Hematopoietic multipotent progenitor cell treated with erythropoietin and hydrocortisone succinate and interleukin-3 and kit ligand, for 4 days (in vitro differentiated cells): Measurements from ENCODE around the gene BLCAP.
"Not testable (repeated sequence)": the region's sequence is repeated elsewhere in the genome, so short reads cannot be mapped to it uniquely, and the experiment has no call there.

Experiments
- DNase-seq: peaks from one replicate; pipeline ENCODE4 v3.0.0-alpha.2; 2015

BLCAP gene

DNA sequence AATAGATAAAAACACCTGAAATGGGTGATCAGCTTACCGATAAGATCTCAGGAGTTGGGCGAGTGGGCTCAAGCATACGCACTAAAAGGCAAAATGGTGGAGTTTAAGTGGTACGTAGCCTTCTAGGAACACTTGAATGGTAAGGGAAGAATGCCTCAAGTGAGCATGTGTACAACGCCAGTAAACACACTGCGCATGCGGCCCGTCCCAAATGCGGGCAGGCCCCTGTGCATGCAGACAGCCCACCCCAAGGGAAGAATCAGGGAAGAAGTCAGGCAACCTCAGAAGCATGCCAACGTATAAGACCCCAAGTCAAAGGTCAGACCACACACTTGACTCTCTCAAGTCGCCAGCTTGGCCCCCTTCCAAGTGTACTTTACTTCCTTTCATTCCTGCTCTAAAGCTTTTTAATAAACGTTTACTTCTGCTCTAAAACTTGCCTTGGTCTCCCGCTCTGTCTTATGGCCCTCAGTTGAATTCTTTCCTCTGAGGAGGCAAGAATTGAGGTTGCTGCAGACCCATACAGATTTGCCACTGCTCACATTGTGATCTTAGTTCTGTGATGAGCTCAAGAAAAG is 27.1 kb upstream of the BLCAP start:
- DNase-seq, result not testable (repeated sequence)

GRCh38 chr20:37552415-37552814 is 24.7 kb upstream of the BLCAP start:
- no peak for DNase-seq

GRCh38 chr20:37551660-37552059 is 24.0 kb upstream of the BLCAP start:
- not testable (repeated sequence) for DNase-seq

GRCh38 chr20:37550101-37550920 is 22.6 kb upstream of the BLCAP start:
- not testable (repeated sequence) for DNase-seq

- DNase-seq, result no peak
Observed at GRCh38 chr20:37547912-37548311, 20.2 kb upstream of the BLCAP start.

- DNase-seq, result no peak
Observed at GRCh38 chr20:37545516-37545915, 17.8 kb upstream of the BLCAP start.

DNA sequence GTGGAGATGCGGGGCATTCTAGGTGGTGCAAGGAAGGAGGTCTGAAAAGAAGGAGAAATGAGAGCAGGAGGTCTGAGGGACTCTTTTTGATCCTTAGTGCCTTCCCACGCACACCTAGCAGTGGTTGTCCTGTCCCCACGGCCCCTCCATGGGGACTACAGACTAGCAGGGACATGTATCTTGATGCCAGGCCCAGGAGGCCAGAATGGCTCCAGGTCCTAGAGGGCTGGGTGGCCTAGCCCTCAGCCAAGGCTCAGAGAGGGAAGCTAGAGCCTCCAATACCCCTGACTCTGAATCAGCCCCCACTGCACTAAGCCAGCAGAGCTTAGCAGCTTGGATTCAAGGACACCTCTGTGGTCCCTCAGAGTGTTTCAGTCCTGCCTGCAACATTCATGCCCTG is 16.7 kb upstream of the BLCAP start:
- DNase-seq, result no peak

- peak; percentile 39 for DNase-seq
Observed at GRCh38 chr20:37543828-37544227, 16.2 kb upstream of the BLCAP start.

GRCh38 chr20:37542281-37542680 is 14.6 kb upstream of the BLCAP start:
- no peak for DNase-seq

DNA sequence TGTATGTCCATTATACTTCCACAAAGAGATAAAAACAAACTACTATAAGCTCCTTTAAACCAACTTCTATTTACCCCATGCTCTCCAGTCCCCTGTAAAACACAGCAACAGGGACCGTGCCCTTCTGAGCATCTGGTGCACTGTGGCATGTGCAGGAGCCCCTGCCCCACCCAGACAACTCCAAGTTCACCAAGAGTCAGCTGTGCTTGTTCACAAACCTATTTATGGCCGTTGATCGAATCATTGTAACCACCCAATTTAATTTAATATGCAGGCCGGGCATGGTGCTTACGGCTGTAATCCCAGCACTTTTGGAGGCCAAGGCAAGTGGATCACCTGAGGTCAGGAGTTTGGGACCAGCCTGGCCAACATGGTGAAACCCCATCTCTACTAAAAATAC is 13.7 kb upstream of the BLCAP start:
- no peak for DNase-seq

GRCh38 chr20:37540838-37541237 is 13.2 kb upstream of the BLCAP start:
- DNase-seq, result not testable (repeated sequence)

- DNase-seq, result no peak
Observed at GRCh38 chr20:37540001-37540400, 12.3 kb upstream of the BLCAP start.

DNA sequence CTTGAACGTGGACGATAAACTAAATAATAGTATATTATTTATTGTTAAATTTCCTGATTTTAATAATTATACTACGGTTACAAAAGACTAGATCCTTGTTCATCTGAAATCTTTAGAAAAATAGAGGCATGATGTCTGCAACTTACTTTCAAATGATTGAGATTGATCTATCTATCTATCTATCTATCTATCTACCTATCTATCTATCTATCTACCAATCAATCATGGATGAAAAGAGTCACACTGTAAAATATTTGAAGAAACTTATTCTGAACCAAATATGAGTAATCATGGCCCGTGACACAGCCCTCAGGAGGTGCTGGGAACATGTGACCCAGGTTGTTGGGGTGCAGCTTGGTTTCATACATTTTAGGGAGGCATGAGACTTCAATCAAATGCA is 11.7 kb upstream of the BLCAP start:
- no peak for DNase-seq

- DNase-seq, result peak; percentile 50
Observed at GRCh38 chr20:37538003-37538402, 10.3 kb upstream of the BLCAP start.

DNA sequence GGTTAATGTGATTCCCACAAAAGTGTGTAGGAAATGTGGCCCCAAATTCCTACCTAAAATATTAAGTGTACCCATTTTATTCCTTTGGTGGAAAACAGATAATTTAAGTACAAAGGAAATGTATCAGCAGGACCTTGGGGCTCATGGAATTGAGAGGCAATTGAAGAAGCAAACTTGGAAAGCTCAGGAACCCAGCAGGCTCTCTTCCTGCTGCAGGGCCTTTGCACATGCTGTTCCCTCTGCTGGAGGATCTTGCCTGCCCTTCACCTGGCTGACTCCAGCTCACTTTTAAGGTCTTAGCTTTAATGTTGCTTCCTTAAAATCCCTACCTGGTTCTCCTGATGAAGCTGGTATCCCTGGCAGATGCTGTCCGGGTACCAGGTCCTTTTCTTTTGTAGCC is 9.8 kb upstream of the BLCAP start:
- no peak for DNase-seq

- DNase-seq, result no peak
Observed at GRCh38 chr20:37535443-37536132, 7.9 kb upstream of the BLCAP start.

DNA sequence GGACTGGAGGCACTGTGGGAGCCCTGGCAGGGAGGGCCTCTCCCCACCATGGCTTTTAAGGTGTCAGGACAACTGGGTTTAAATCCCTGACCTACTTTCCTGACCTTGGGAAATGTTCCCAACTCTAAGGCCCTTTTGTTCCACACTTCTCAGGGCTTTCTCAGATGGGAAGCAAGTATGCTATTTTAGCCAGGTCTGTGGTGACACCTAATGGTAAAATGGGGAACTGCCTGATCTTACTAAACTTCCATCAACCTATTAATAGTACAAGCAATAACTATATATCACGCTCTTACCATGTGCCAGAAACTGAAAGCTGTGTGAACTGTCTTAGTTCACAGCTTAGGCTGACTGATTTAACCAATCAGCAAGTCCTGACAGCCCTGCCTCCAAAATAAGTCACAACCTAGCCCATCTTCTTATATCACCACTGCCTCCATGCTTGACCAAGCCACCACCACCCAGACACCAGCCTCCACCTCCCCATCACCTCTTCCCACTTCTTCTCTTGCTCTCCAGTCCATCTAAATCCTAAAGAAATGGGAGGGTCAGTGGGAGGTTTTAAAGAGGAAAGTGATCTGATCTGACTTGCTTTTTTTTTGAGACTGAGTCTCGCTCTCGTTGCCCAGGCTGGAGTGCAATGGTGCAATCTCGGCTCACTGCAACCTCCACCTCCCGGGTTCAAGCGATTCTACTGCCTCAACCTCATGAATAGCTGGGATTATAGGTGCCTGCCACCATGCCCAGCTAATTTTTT is 6.9 kb upstream of the BLCAP start:
- DNase-seq, result peak; percentile 84

GRCh38 chr20:37533154-37533715 is 5.6 kb upstream of the BLCAP start:
- no peak for DNase-seq

GRCh38 chr20:37531856-37532255 is 4.2 kb upstream of the BLCAP start:
- no peak for DNase-seq

DNA sequence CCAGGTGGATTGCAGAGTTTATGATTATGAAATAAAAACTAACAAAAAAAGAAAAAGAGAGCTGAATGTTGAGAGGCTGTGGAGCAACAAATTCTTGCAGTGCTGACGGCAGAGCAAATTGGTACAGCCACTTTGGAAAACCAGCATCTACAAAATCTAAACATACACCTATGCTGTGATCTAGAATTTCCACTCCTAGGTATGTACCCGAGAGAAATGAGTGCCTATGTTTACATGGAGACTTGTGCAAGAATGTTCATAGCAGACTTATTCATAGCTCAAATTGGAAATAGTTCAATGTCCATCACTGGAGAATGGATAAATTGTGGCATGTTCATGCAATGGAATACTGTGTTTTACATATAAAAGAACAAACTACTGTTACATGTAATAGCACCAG is 3.0 kb upstream of the BLCAP start:
- no peak for DNase-seq

DNA sequence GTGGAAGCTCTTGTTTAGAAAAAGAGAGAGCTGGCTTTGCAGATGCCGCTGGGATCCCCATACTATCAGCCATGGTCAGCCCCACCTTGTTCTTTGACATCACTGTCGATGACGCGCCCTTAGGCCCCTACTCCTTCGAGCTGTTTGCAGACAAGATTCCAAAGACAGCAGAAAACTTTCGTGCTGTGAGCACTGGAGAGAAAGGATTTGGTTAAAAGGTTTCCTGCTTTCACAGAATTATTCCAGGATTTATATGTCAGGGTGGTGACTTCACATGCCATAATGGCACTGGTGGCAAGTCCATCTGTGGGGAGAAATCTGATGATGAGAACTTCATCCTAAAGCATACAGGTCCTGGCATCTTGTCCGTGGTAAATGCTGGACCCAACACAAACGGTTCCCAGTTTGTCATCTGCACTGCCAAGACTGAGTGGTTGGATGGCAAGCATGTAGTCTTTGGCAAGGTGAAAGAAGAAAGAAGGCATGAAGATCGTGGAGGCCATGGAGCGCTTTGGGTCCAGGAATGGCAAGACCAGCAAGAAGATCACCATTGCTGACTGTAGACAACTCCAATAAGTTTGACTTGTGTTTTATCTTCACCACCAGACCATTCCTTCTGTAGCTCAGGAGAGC is 2.4 kb upstream of the BLCAP start:
- no peak for DNase-seq

DNA sequence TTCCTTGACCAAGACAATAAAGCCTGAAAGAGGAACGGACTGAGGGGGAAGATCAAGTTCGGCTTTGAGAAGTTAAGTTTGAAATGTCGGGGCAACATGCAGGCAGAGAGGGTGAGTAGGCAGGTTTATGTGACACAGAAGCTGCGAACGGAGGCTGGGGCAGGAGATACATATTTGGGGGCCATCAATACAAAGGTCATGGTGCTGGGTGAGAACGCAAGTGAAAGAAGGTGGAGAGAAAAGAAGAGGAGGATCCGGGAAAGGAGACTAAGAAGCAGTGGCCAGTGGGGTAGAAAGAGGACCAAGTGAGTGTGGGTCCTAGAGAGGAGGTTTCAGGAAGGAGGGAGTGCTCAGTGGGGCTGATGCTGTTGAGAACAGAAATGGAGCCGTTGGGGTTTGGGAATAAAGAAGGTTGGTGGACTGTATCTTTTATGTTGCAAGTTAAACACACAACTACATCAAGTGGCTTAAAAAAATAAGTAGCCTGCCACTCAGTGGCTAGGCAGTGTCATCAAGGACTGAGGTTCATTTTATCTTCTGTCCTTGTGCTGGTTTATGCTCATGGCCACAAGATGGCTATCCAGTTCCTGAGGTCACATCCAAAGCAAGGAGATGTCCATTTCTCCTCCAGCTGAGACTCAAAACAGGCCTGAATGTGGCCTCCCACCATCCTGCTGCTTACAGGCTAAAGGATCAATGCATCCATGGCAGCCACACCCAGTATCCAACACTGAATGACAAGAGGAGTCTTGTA is 1.7 kb upstream of the BLCAP start:
- peak; percentile 46 for DNase-seq
